Measurements from ENCODE around the gene GOSR1. TPM values are rescaled to one million over a fixed set of nuclear protein-coding genes. Genes with fewer than 3 reads are reported as not detected.
"Not testable (repeated sequence)": the region's sequence is repeated elsewhere in the genome, so short reads cannot be mapped to it uniquely, and the experiment has no call there.

Gene GOSR1
- polyA plus RNA-seq, 1 of the 3 experiments (the other 2 are of a cell fraction): 13.7 TPM

GRCh38 chr17:30547778-30548573, 70.8 kb downstream of the GOSR1 start (continued):
- TF ChIP-seq MXI1 (IDR thresholded peaks at IDR 0.05; ENCODE audit: low read depth, low read length) (no peak), EZH2phosphoT487 (IDR thresholded peaks at IDR 0.05; ENCODE audit: borderline replicate concordance, low read depth) (no peak)

- H3K9ac ChIP-seq; H4K20me1 ChIP-seq (ENCODE audit: insufficient read depth); H3K36me3 ChIP-seq (replicated peaks in 1 of 2; ENCODE audit: control insufficient read depth in 1 of 2, insufficient read depth in 2 of 2, low read length in 1 of 2); H3K4me2 ChIP-seq; H3K27ac ChIP-seq (ENCODE audit: low read depth in 2 of 2, low read length in 1 of 2); POLR2A ChIA-PET; H3K27me3 ChIP-seq (ENCODE audit: insufficient read depth); H3K4me3 ChIP-seq (ENCODE audit: low read depth in 2 of 2, low read length in 1 of 2); DNase-seq; H3K9me3 ChIP-seq; H3K4me1 ChIP-seq (ENCODE audit: control insufficient read depth in 1 of 2, insufficient read depth in 2 of 2, low read depth in 1 of 2, low read length in 1 of 2); H2AFZ ChIP-seq (ENCODE audit: low read depth); H3F3A ChIP-seq (replicated peaks; ENCODE audit: insufficient read depth); H3K79me2 ChIP-seq (ENCODE audit: insufficient read depth); H3K9me2 ChIP-seq; CTCF ChIA-PET: not testable (repeated sequence)
- 76% methylated on average over 4 of the region's 4 CpGs for WGBS (ENCODE audit: low lambda C conversion rate)
Observed at GRCh38 chr17:30549181-30549580, 72.0 kb downstream of the GOSR1 start.

- no peaks in the 10 kb centered on the region for H3K4me1 ChIP-seq (ENCODE audit: control insufficient read depth in 1 of 2, insufficient read depth in 2 of 2, low read depth in 1 of 2, low read length in 1 of 2)
- ChIA-PET POLR2A (no interaction called here), CTCF (no interaction called here)
- DNase-seq: no peak
- H3K9me2 ChIP-seq: no peaks in the 10 kb centered on the region
- H2AFZ ChIP-seq (ENCODE audit: low read depth): no peak overlapping the region
- WGBS (ENCODE audit: low lambda C conversion rate): 83% methylated on average over 15 of the region's 15 CpGs
- TF ChIP-seq CTCF (IDR thresholded peaks at IDR 0.05) (no peak), ELF1 (IDR thresholded peaks at IDR 0.05) (no peak), EP300 (IDR thresholded peaks at IDR 0.05; ENCODE audit: borderline replicate concordance in 1 of 2, low read depth in 1 of 2, low read length in 1 of 2) (no peak), RXRA (IDR thresholded peaks at IDR 0.05; ENCODE audit: borderline replicate concordance, low read depth) (no peak), TEAD4 (IDR thresholded peaks at IDR 0.05; ENCODE audit: borderline replicate concordance, insufficient read depth) (no peak), YY1 (IDR thresholded peaks at IDR 0.05; ENCODE audit: low read depth) (no peak), SIN3A (IDR thresholded peaks at IDR 0.05; ENCODE audit: borderline replicate concordance, low read depth, low read length) (no peak), MEF2A (IDR thresholded peaks at IDR 0.05; ENCODE audit: borderline replicate concordance, low read depth) (no peak), FOXM1 (IDR thresholded peaks at IDR 0.05; ENCODE audit: low read depth) (no peak), USF2 (IDR thresholded peaks at IDR 0.05; ENCODE audit: borderline replicate concordance, low read depth, low read length) (no peak), RCOR1 (IDR thresholded peaks at IDR 0.05; ENCODE audit: low read length) (no peak)
- H4K20me1 ChIP-seq (ENCODE audit: insufficient read depth): no peaks in the 10 kb centered on the region
- H3K9me3 ChIP-seq: no peaks in the 10 kb centered on the region
- H3K27ac ChIP-seq (ENCODE audit: low read depth in 2 of 2, low read length in 1 of 2): no peak overlapping the region
- no peaks in the 10 kb centered on the region for H3F3A ChIP-seq (replicated peaks; ENCODE audit: insufficient read depth)
- no peak overlapping the region for H3K4me3 ChIP-seq (ENCODE audit: low read depth in 2 of 2, low read length in 1 of 2)
- H3K27me3 ChIP-seq (ENCODE audit: insufficient read depth): no peaks in the 10 kb centered on the region
- no peak overlapping the region for H3K4me2 ChIP-seq
- no peak overlapping the region for H3K9ac ChIP-seq
- no peaks in the 10 kb centered on the region for H3K36me3 ChIP-seq (replicated peaks in 1 of 2; ENCODE audit: control insufficient read depth in 1 of 2, insufficient read depth in 2 of 2, low read length in 1 of 2)
- no peaks in the 10 kb centered on the region for H3K79me2 ChIP-seq (ENCODE audit: insufficient read depth)
Observed at GRCh38 chr17:30549864-30550511, 72.8 kb downstream of the GOSR1 start.
